Measurements from ENCODE around the gene SPATA31E1.
"Not testable (repeated sequence)": the region's sequence is repeated elsewhere in the genome, so short reads cannot be mapped to it uniquely, and the experiment has no call there.

Gene SPATA31E1

DNA sequence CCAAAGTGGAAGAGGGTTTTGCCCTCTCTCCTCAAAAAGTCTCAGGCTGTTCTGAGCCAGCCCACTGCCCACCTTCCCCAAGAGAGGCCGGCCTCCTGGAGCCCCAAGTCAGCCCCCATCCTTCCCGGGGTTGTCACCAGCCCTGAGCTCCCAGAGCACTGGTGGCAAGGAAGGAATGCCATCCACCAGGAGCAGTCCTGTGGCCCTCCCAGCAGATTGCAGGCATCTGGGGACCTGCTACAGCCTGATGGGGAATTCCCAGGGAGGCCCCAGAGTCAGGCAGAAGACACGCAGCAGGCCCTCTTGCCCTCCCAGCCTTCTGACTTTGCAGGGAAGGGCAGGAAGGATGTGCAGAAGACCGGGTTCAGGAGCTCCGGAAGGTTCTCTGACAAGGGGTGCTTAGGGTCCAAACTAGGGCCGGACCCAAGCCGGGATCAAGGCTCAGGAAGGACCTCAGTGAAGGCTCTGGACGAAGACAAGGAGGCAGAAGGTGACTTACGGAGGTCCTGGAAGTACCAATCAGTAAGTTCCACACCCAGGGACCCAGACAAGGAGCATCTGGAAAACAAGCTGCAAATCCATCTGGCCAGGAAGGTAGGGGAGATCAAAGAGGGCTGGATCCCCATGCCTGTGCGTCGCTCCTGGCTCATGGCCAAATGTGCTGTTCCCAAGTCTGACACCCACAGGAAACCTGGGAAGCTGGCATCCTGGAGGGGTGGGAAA, 3.7 kb downstream of the SPATA31E1 start:
- DNase-seq (ENCODE audit: low read depth) = no peak

DNA sequence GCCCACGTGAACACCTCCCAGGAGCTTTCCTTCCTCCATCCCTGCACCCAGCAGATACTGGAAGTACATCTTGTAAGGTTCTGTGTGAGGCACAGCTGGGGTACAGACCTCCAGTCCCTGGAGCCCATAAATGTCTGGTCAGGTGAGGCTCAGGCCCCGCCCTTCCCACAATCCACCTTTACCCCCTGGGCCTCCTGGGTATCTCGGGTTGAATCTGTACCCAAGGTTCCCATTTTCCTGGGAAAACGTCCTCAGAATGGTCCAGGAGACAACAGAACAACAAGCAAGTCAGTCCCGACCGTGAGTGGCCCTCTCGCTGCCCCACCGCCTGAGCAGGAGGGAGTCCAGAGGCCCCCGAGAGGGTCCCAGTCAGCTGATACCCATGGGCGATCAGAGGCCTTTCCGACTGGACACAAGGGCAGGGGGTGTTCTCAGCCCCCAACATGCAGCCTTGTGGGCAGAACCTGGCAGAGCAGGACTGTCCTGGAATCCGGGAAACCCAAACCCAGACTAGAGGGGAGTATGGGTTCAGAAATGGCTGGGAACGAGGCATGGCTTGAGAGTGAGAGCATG, 4.3 kb downstream of the SPATA31E1 start:
- no peak for DNase-seq (ENCODE audit: low read depth)

DNA sequence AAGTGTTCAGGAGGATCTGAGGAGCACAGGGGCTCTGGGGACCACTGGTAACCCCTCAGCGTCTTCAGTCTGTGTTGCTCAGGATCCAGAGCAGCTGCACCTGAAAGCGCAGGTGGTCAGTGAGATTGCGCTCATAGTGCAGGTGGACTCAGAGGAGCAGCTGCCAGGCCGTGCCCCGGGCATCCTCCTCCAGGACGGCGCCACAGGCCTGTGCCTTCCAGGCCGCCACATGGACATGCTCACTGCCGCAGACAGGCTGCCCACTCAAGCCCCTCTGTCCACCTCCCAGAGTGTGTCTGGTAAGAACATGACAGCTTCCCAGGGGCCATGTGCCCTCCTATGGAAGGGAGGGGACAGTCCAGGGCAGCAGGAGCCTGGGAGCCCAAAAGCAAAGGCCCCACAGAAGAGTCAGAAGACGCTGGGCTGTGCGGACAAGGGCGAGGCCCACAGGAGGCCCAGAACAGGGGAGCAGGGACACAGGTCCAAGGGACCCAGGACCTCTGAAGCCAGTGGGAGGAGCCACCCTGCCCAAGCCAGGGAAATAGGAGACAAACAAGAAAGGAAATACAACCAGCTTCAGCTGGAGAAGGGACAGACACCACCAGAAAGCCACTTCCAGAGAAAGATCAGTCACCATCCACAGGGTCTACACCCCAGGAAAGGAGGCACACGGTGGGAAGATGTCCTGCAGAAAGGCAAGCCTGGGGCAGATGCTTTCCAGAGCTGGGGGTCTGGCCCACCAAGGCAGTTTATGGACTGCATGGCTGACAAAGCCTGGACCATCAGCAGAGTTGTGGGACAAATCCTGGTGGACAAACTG, 5.2 kb downstream of the SPATA31E1 start:
- DNase-seq (ENCODE audit: low read depth) = no peak

DNA sequence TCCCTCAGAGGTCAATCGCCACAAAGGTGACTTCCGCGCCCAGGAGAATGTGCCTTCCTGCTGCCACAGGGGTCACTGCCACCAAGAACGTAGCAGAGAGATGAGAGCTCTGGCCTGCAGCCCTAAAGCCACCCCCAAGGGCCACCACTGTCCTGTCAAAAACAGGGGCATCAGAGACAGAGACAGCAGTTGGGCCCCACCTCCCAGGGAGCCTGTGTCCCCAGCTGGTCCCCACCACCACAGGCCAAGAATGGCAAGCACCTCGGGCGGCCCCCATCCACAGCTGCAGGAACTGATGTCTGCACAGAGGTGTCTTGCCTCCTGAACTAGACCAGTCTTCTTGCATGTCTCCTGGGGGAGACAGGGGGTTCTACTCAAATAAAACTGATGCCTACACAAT, 5.8 kb downstream of the SPATA31E1 start:
- DNase-seq (ENCODE audit: low read depth) = no peak

DNA sequence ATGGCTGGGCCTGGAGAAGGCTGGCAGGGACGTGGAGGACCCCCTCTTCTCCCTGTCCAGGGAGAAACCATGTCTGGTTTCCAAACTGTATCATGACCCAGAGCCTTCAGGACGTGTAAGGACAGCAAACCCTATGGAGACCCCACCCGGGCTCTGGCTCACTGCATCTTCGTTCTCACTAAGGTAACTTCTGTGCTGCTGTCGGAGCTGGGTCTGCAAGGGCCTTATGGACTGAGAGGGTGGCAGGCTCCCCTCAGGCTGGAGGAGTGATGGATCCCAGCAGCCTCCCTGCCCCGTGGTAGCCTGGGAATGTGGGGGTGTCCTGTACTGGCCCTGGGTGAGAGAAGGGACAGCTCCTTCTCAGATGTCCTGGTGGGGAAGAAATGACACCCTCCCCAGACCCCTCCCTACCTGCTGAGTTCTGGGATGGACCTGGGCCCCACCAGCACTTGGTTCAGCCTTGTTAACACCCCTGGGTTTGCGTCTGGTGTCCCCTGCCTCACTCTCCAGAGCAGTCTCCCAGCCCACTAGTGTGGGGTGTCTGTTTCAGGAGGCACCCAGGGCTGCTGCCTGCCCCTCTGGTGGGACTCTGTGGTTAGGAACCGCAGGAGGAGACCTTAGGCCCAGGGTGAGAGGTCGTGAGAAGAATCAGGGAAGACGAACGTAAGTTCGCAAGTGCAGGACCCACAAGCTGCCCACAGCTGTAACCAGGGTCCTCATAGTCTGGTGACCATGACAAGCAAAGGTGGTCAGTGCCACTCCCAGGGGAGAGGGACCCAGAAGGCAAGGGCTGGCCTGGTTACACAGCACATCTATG, 6.6 kb downstream of the SPATA31E1 start:
- DNase-seq (ENCODE audit: low read depth) = no peak

DNA sequence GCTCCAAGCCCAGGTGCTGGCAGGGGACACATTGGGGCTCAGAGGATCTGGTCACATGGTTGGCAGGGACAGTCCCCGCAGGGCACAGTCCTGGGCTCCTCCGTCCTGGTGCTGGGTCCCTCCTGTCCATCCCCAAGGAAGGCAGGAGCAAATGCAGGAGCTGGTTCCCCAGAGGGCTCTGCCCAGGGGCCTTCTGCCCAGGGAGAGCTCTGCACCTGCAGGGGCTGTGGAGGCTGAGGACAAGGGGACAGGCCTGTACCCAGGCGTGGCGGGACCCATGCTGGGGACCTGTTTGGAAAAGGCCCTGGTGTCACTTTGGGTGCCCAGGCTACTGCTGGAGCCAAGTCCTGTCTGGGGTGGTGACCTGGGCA, 7.2 kb downstream of the SPATA31E1 start:
- no peak for DNase-seq (ENCODE audit: low read depth)

DNA sequence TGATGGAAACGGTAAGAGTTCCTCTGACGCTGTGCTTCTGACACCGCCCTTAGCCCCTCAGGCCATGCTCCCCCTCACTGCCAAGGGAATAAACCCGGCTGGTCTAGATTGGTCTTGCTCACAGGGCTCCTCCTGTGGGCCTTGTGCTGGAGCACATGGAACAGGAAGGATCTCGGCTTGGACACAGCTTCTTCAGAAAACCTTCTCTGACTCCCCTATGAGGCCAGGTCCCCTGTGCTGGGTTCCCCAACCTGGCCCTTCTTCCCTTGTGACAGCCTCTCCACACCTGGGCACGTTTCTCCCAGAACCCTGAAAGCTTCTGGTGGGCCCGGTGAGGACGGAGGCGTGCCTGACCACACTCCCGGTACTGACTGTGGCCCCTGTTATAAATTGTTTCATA, 8.2 kb downstream of the SPATA31E1 start:
- no peak for DNase-seq (ENCODE audit: low read depth)

DNA sequence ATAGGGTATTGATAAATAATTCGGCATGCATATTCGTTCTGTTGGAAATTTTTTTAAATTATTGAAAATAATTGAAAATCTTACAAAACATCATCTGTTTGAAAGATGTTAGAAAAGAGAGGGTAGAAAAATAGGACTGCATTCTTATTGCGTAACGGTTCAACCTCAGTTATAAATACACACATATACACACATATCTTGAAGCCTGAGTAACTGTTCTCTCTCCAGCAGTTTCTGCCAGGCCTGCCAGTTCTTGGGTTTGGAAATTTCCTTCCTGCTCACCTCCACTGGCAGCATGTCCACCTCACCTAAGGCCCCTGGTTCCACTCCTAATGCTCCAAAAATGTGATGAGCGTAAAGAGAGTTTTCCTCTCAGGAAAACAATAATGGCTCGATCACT, 9.1 kb downstream of the SPATA31E1 start:
- no peak for DNase-seq (ENCODE audit: low read depth)

DNA sequence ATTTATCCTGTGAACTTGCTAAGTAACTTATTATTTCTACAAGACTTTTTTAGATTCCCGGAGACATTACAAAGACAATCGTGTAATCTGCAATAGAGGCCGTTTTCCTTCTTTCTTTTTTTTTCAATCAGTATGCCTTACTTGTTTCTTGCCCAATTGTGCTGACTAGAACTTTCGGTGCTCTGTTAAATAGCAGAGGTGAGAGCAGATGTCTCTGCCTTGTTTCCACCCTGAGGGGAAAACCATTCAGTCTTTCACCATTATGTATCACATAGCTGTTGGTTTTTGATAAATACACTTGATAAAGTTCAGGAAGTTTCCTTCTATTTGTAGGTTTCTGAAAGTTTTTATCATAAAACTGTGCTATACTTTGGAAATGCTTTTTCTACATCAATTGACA, 10.3 kb downstream of the SPATA31E1 start:
- DNase-seq (ENCODE audit: low read depth) = no peak

DNA sequence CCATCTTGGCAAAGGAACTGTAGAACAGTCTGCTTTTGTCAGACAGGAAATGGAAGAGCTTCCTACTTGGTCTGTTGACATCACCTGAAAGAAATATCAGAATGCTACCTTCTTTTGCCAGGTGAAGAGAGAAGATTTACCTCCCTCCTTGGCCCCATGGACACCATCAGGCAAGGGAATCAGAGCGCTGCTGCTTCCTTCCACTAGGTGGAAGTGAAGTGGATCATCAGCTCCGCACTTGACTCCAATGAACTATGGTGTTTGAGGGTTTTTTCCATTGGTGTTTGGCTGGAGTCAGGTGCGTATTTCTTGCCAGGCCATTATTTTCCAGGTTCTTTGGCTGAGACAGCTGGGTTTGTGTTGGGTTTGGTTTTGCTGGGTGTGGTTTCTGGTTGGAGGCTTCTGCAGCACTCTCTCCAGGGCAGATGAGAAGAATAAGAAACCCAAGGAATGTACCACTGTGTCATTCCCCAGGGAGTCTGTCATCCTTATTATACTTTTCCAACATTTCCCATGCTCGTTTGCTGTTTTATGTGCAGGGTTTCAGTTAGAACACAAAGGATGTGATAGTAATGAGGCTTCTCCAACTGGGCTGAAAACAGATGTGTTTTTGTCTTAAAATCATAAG, 12.4 kb downstream of the SPATA31E1 start:
- no peak for DNase-seq (ENCODE audit: low read depth)

DNA sequence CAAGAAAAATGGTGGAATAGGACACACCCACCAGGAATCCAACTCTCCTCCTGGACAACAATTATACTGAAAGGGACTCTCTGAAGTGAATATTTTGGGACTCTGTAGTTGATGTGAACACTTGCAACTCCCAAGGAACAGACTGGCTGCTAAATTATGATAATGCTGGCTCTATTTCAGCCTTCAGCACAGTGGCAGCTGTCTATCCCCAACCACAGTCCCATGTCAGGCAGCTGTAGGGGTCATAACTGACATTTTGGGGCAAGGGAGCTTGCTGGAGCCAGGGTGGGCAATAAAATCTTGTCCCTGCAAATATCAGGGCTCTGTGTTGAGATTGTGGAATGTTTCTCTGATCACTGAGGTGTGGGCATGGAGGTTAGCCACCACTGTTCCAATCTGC, 14.2 kb downstream of the SPATA31E1 start:
- DNase-seq (ENCODE audit: low read depth) = no peak

DNA sequence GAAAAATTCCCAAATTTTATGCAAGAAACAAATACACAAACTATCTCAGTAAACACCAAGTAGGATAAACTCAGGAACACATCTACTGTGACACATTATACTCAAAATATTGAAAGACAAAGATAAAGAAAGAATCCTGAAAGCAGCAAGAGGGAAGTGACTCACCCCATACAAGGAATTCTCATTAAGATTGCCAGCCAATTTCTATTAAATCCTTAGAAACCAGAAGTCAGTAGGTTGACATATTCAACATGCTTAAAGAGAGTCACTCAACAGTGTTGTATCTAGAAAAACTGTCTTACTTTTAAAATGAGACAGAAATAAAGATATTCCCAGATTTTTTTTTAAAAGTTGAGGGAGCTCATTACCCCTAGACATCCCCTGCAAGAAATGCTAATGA, 15.5 kb downstream of the SPATA31E1 start:
- no peak for DNase-seq (ENCODE audit: low read depth)

DNA sequence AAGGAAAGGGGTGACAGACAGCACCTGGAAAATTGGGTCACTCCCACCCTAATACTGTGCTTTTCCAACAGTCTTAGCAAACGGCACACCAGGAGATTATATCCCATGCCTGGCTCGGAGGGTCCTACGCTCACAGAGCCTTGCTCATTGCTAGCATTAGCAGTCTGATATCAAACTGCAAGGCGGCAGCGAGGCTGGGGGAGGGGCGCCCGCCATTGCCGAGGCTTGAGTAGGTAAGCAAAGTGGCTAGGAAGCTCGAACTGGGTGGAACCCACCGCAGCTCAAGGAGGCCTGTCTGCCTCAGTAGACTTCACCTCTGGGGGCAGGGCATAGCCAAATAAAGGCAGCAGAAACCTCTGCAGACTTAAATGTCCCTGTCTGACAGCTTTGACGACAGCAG, 19.7 kb downstream of the SPATA31E1 start:
- not testable (repeated sequence) for DNase-seq (ENCODE audit: low read depth)

DNA sequence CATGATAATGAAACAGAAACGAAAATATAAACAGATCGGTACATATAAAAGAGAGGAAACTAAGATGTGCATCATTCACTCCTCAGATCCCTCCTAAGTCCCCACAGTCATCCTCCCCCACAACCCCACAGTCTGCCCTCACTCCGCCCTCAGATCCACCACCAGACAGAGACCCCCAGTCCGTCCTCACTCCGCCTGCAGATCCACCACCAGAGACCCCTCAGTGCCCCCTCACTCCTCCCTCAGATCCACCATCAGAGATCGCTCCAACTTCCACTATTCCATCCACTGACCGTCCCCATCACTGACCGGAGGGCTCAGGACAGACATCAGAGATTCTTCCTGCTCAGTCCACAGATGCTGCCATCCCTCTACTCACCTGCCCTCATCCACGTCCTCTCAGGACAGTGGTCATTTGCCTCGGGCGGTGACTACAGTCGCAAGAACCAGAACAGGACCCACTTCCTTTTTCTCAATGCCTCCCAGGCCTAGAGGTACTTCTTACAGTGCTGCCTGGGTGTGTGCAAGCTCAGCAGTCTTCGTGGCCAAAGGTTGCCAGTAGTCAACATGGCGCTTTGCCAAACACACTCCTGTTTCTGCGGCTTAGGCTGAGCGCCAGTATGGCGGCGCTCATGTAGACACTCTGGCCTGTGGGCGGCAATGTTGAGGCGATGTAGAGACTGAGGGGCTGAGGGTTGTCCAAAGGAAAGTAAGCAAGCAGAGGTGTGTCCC, 26.8 kb downstream of the SPATA31E1 start:
- no peak for DNase-seq (ENCODE audit: low read depth)

DNA sequence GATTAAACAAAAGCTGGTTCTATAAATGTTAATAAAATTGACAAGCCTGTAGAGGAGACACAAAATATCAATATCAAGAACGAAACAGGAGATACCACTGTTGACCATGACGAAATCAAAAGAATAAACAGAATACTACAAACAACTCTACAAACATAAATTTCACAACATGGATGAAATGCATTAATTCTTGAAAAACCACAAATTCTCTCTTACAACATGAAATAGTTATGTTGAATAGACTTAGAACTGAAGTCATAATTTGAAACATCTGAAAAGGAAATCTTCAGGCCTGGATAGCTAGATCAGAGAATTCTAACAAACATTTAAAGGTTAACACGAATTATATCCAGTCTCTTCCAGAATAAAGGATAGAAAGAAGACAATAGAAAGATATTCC, 28.1 kb downstream of the SPATA31E1 start:
- no peak for DNase-seq (ENCODE audit: low read depth)

DNA sequence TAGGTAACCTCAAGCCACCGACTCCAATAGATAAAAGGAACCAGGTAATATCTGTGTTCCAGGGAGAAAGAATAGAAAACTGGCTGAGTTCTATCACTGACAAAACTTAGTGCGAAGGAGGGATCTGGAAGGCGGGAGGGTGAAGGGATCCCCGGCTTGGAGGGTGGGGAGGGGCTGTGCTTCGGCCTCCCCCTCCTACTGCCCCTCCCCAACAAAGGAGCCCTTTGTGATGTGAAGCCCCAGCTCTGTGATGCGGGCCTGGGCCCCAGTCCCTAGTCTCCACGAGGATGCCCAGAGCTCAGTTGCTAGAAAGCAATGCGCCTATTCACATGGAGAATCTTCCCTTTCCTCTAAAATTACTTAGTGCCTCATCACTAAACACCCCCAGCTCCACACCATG, 35.0 kb downstream of the SPATA31E1 start, which contains the start of gene SPATA31C1:
SPATA31C1 (plus strand) TSS at position 301 of the 400 bp plus-strand sequence.
- not testable (repeated sequence) for DNase-seq (ENCODE audit: low read depth)

DNA sequence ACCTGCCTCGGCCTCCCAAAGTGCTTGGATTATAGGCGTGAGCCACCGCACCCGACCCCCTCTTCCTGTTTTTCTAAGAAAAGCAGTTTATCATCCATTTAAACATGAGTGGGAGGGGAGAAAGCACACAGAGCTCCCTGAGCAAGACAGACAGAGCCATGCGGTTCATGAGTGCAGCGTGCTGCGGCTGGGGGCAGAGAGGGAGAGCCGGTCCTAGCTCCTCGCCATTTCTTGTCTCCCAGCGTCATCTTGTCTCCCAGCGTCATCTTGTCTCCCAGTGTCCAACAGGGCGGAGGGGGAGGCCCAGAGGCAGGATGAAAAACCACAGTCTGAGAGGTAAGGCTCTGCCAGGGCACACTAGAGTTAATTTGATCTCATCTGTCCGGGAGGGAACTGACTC, 36.3 kb downstream of the SPATA31E1 start:
- DNase-seq (ENCODE audit: low read depth) = not testable (repeated sequence)

DNA sequence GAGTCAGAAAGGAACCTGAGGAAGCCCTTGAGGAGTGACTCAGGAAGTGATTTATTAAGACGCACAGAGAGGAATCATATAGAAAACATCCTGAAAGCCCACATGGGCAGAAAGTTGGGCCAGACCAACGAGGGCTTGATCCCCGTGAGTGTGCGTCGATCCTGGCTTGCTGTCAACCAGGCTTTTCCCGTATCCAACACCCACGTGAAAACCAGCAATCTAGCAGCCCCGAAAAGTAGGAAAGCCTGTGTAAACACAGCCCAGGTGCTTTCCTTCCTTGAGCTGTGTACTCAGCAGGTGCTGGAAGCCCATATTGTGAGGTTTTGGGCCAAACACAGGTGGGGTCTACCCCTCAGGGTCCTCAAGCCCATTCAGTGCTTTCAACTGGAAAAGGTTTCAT, 38.9 kb downstream of the SPATA31E1 start:
- not testable (repeated sequence) for DNase-seq (ENCODE audit: low read depth)

DNA sequence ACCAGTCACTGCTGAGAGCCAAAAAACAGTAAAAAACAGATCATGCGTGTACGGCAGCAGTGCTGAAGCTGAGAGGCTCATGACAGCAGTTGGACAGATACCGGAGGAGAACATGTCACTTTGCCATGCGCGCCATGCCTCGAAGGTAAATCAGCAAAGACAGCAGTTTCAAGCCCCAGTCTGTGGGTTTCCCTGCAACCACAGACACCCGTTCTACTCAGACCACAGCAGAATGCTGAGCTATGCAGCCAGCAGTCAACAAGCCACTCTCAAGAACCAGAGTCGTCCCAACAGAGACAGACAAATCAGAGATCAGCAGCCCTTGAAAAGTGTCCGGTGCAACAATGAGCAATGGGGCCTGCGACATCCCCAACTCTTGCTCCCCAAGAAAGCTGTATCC, 40.3 kb downstream of the SPATA31E1 start:
- not testable (repeated sequence) for DNase-seq (ENCODE audit: low read depth)

DNA sequence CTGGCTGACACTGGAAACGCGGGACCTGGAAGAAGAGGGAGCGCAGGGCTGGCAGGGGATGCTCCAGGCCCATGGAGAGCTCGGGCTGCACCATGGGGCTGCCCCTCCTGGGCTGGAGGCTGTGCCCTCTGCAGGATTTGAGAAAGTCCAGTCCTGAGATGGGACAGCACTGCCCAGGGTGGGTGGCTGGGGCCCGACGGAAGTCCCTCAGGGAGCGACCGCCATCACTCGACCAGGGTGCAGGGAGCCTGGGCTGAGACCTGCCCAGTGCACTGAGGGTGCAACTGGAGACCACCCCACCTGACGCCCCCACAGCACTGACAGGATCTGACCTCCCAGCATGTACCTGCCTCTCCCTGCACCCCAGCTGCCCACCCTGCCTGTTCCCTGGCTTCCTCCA, 42.2 kb downstream of the SPATA31E1 start:
- DNase-seq (ENCODE audit: low read depth) = not testable (repeated sequence)

DNA sequence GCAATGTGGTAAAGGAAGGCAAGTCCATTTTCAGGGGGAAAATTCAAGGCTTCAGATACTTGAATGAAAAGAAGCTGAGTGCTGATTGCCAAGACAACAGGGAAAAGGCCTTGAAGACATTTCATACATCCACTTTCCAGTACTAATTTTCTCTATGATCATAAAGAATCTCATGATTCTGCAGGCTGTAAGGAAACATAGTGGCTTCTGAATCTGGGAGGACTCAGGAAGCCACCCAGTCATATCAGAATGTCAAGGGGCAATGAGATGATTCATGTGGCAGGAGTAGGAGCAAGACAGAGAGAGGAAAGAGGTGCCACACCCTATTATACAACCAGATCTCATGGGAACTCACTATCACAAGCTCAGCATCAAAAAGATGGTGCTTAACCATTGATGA, 46.5 kb downstream of the SPATA31E1 start:
- not testable (repeated sequence) for DNase-seq (ENCODE audit: low read depth)
